GM13976 (cell line): Measurements from ENCODE around the gene DDX39A.
"Not testable (repeated sequence)": the region's sequence is repeated elsewhere in the genome, so short reads cannot be mapped to it uniquely, and the experiment has no call there.

Experiments used
- DNase-seq: peaks from one replicate; pipeline ENCODE4 v3.0.0; 2012; ENCODE audit warnings: low spot score
- in situ Hi-C: fragments of 300-500 bp; cut with MboI; formaldehyde crosslinking; loops from one replicate; pipeline ENCODE4 v1.12.0; 2022; ENCODE audit warnings: low sequenced_read_pairs, mixed read lengths, inconsistent platforms; ENCODE audit not compliant: unreplicated experiment
- TF ChIP-seq, protein P1 (sequence below): IDR thresholded peaks from 2 replicates; pipeline ENCODE4 v1.5.1; 2012; ENCODE audit warnings: borderline replicate concordance, mild to moderate bottlenecking; ENCODE audit not compliant: insufficient read depth; ENCODE audit errors: extremely low read depth, missing control alignments, control extremely low read depth

The DDX39A gene

DNA sequence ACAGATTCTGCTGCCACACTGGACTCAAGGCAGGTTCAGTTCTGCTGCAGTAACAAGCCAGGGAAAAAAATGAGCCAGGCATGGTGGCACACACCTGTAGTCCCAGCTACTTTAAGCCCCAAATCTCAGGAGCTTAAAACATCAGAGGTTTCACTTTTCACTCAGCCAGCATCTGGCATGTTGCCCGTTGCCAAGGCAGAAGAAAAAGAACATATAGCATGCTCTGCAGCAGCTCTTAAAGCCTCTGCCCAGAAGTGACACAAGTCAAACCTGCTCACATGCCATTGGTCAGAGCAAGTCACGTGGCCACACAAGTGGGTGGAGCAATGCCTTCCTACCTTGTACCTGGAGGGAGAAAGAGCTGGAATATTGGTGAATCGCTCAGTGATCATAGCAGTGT, 52.6 kb downstream of the DDX39A start:
- in situ Hi-C loops: no loop called here
- TF ChIP-seq, protein P1, sequence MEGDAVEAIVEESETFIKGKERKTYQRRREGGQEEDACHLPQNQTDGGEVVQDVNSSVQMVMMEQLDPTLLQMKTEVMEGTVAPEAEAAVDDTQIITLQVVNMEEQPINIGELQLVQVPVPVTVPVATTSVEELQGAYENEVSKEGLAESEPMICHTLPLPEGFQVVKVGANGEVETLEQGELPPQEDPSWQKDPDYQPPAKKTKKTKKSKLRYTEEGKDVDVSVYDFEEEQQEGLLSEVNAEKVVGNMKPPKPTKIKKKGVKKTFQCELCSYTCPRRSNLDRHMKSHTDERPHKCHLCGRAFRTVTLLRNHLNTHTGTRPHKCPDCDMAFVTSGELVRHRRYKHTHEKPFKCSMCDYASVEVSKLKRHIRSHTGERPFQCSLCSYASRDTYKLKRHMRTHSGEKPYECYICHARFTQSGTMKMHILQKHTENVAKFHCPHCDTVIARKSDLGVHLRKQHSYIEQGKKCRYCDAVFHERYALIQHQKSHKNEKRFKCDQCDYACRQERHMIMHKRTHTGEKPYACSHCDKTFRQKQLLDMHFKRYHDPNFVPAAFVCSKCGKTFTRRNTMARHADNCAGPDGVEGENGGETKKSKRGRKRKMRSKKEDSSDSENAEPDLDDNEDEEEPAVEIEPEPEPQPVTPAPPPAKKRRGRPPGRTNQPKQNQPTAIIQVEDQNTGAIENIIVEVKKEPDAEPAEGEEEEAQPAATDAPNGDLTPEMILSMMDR: no peak
- DNase-seq: peak; percentile 70

GRCh38 chr19:14364098-14364443, 55.1 kb downstream of the DDX39A start:
- in situ Hi-C loops, DNase-seq: not testable (repeated sequence)

DNA sequence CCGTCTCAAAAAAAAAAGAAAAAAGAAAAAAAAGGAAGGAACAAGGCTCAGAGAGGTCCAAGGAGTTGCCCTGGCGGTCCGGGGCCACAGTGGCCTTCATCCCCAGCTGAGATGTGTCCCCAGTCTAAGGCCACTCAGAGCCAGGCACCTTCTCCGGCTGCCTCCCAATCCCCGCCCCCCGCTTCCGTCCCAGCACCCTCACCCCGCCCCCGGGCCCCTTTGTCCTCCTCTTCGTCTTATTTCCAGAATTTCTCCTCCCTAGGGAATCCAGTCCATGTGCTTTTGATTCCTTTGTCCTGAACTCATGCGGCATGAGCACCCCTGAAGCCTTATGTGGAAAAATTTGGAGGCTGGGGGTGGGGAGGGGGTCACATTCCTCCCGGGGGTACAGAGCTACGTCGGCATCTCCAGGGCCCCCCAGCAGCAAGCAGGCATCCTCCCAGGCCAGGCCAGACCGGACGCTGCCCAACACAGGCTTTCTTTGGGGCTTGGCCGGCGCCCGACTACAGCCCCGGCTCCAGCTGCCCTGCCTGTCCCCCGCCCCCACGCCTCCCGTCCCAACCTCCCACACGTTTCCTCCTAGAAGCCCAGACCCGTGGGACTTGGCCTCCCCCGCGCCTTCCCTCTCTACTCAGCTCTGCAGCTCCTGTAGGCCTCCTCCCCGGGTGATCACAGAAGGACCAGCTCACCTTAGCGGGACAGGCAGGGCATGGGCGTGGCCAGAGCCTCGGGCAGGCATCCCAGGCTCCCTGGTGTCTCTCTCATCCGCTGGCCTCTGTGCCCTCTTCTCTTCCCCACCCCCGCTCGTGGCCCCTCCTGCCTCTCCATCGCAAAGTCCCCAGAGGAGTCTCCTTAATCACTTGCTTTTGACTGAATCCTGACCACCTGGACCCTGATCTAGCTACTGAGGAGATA, 55.7 kb downstream of the DDX39A start:
- in situ Hi-C loops: no loop called here
- TF ChIP-seq, protein P1: no peak
- DNase-seq: peak; percentile 65

DNA sequence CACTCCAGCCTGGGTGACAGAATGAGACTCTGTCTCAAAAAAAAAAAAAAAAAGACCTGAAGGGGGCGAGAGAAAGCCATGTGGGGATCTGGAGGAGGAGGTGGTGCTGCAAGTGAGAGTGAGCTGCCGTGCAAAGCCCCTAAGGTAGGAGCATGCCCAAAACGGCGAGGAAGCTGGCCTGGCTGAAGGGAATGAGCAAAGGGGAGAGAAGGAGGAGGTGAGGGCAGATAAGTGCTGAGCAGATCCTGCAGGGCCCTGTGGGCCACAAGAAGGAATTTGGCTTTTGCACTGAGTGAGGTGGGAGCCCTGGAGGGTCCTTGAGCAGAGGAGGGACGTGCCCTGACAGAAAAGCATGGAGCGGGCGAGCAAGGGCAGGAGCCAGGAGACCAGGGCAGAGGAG, 57.3 kb downstream of the DDX39A start:
- TF ChIP-seq, protein P1: no peak
- in situ Hi-C loops: no loop called here
- peak; percentile 69 for DNase-seq
